Measurements from ENCODE around the gene LTBP4. TPM values are rescaled to one million over a fixed set of nuclear protein-coding genes. Genes with fewer than 3 reads are reported as not detected.

LTBP4 gene
- total RNA-seq, 2 donors from 2014 or later = 160 to 500 TPM

DNA sequence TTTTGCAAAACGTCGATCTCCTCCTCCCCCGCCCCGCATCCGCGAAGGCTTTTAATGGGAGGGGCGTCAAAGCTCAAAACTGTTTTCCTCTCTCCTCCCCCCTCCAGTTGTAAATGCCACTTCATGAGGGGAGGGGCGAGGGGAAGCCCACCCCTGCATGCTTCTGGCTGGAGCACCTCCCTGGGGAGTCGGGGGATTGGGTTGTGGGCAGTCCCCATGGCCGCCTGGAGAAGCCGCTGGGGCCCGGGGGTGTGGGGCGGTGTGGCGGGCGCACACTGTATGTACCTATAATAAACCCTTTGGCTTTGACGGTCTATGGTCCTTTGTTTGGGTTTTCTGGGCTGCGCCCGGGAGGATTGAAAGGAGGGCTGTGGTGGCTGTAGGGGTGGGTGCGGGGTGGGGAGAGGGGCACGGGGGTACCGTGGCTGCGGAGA, 25.0 kb upstream of the LTBP4 start:
- 5% methylated on average over 21 of the region's 22 CpGs for WGBS
- intact Hi-C loops (cut with DNase I) = loop anchor here (5.0 kb wide), 1 partner anchor 109 kb away; the partner anchor contains the start of genes BLVRB and SPTBN4

GRCh38 chr19:40576585-40577451, 24.4 kb upstream of the LTBP4 start, which contains the start of gene SHKBP1:
SHKBP1 (plus strand) TSS chr19:40576873; CDS start chr19:40576900, 27 bp downstream.
- no peaks in the 10 kb centered on the region for H3K36me3 ChIP-seq
- TF ChIP-seq, protein P1, sequence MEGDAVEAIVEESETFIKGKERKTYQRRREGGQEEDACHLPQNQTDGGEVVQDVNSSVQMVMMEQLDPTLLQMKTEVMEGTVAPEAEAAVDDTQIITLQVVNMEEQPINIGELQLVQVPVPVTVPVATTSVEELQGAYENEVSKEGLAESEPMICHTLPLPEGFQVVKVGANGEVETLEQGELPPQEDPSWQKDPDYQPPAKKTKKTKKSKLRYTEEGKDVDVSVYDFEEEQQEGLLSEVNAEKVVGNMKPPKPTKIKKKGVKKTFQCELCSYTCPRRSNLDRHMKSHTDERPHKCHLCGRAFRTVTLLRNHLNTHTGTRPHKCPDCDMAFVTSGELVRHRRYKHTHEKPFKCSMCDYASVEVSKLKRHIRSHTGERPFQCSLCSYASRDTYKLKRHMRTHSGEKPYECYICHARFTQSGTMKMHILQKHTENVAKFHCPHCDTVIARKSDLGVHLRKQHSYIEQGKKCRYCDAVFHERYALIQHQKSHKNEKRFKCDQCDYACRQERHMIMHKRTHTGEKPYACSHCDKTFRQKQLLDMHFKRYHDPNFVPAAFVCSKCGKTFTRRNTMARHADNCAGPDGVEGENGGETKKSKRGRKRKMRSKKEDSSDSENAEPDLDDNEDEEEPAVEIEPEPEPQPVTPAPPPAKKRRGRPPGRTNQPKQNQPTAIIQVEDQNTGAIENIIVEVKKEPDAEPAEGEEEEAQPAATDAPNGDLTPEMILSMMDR (IDR thresholded peaks at IDR 0.05) = peak in 1 of 4 experiments; percentile 3
- TF ChIP-seq POLR2A (IDR thresholded peaks at IDR 0.05) (peak; percentile 46), POLR2AphosphoS5 (IDR thresholded peaks at IDR 0.05) (peak; percentile 88)
- H3K9me3 ChIP-seq = no peaks in the 10 kb centered on the region
- H3K27me3 ChIP-seq (replicated peaks; ENCODE audit: insufficient read depth) = no peaks in the 10 kb centered on the region
- peak within 1 kb of the TSS; percentile 69 to 82 for H3K27ac ChIP-seq
- no peaks in the 10 kb centered on the region for H3K4me1 ChIP-seq (replicated peaks)
- peak within 1 kb of the TSS; percentile 57 to 78 for H3K4me3 ChIP-seq
- WGBS = 1% methylated on average over 51 of the region's 55 CpGs
- peak; percentile 92 for DNase-seq (ENCODE audit: low spot score)
- intact Hi-C loops (cut with DNase I) = loop anchor here (5.0 kb wide), 1 partner anchor 110 kb away; the partner anchor contains the start of genes BLVRB and SPTBN4

More for the DNA sequence above, 25.0 kb upstream of the LTBP4 start:
- no peaks in the 10 kb centered on the region for H3K36me3 ChIP-seq
- no peaks in the 10 kb centered on the region for H3K4me1 ChIP-seq (replicated peaks)
- TF ChIP-seq POLR2A (IDR thresholded peaks at IDR 0.05) = no peak
- TF ChIP-seq, protein P1 (IDR thresholded peaks at IDR 0.05) = no peak
- no peak for TF ChIP-seq POLR2AphosphoS5 (IDR thresholded peaks at IDR 0.05)
- H3K27me3 ChIP-seq (replicated peaks; ENCODE audit: insufficient read depth) = no peaks in the 10 kb centered on the region
- peak overlapping the region; percentile 57 to 78 for H3K4me3 ChIP-seq
- H3K27ac ChIP-seq = peak overlapping the region; percentile 69 to 82
- no peak for DNase-seq (ENCODE audit: low spot score)
- H3K9me3 ChIP-seq = no peaks in the 10 kb centered on the region

- H3K27ac ChIP-seq = no peak overlapping the region
- intact Hi-C loops (cut with DNase I) = loop anchor here (5.0 kb wide), 1 partner anchor 111 kb away; the partner anchor contains the start of genes BLVRB and SPTBN4
- H3K4me1 ChIP-seq (replicated peaks) = no peaks in the 10 kb centered on the region
- H3K4me3 ChIP-seq = no peak overlapping the region
- H3K27me3 ChIP-seq (replicated peaks; ENCODE audit: insufficient read depth) = no peaks in the 10 kb centered on the region
- TF ChIP-seq POLR2A (IDR thresholded peaks at IDR 0.05) = no peak
- TF ChIP-seq POLR2AphosphoS5 (IDR thresholded peaks at IDR 0.05) = no peak
- TF ChIP-seq, protein P1 (IDR thresholded peaks at IDR 0.05) = no peak
- no peaks in the 10 kb centered on the region for H3K36me3 ChIP-seq
- no peak for DNase-seq (ENCODE audit: low spot score)
- H3K9me3 ChIP-seq = no peaks in the 10 kb centered on the region
- whole genome bisulfite sequencing = 87% methylated on average over 12 of the region's 12 CpGs
Measured at GRCh38 chr19:40578442-40578908, 22.7 kb upstream of the LTBP4 start.

DNA sequence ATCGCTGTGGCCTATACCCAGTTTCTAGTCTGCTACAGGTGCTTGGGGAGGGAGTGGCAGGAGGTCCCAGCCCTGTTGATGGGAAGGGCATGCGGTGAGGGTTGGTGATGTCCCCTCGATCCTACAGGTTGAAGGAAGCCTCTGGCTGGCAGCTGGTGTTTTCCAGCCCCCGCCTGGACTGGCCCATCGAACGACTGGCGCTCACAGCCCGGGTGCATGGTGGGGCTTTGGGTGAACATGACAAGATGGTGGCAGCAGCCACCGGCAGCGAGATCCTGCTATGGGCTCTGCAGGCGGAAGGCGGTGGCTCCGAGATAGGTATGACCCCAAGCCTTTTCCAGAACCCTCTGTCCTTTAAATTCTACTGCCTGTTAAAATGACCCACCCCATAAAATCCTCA, 20.6 kb upstream of the LTBP4 start:
- TF ChIP-seq POLR2AphosphoS5 (IDR thresholded peaks at IDR 0.05) = no peak
- no peak for TF ChIP-seq POLR2A (IDR thresholded peaks at IDR 0.05)
- TF ChIP-seq, protein P1 (IDR thresholded peaks at IDR 0.05) = no peak
- WGBS = 97% methylated on average over 12 of the region's 13 CpGs
- no peak overlapping the region for H3K27ac ChIP-seq

More for the DNA sequence above, 20.6 kb upstream of the LTBP4 start:
- intact Hi-C loops (cut with DNase I) = no loop called here
- H3K4me1 ChIP-seq (replicated peaks) = no peaks in the 10 kb centered on the region
- DNase-seq (ENCODE audit: low spot score) = no peak
- no peaks in the 10 kb centered on the region for H3K9me3 ChIP-seq
- H3K4me3 ChIP-seq = no peak overlapping the region
- H3K27me3 ChIP-seq (replicated peaks; ENCODE audit: insufficient read depth) = no peaks in the 10 kb centered on the region
- H3K36me3 ChIP-seq = no peaks in the 10 kb centered on the region
